ENCODE results near the gene TENM3.
"Not testable (repeated sequence)": the region's sequence is repeated elsewhere in the genome, so short reads cannot be mapped to it uniquely, and the experiment has no call there.

TENM3 gene

GRCh38 chr4:182228991-182229577 is 14.1 kb upstream of the TENM3 start:
- no peak for DNase-seq

GRCh38 chr4:182230256-182230655 is 12.9 kb upstream of the TENM3 start:
- DNase-seq, result no peak

- no peak for DNase-seq
These were observed 12.1 kb upstream of the TENM3 start for GRCh38 chr4:182231080-182231479.

GRCh38 chr4:182231496-182231895 is 11.7 kb upstream of the TENM3 start:
- no peak for DNase-seq

GRCh38 chr4:182233310-182234090 is 9.7 kb upstream of the TENM3 start:
- no peak for DNase-seq

GRCh38 chr4:182235021-182235795 is 8.0 kb upstream of the TENM3 start:
- DNase-seq, result no peak

GRCh38 chr4:182236186-182236585 is 7.0 kb upstream of the TENM3 start:
- no peak for DNase-seq

GRCh38 chr4:182237010-182237409 is 6.2 kb upstream of the TENM3 start:
- not testable (repeated sequence) for DNase-seq

GRCh38 chr4:182238355-182238931 is 4.8 kb upstream of the TENM3 start:
- DNase-seq, result no peak

- DNase-seq, result no peak
These were observed 2.8 kb upstream of the TENM3 start for GRCh38 chr4:182240161-182241130.

- DNase-seq, result not testable (repeated sequence)
These were observed 942 bp upstream of the TENM3 start for GRCh38 chr4:182242260-182242659.

- DNase-seq, result no peak
These were observed 415 bp upstream of the TENM3 start for GRCh38 chr4:182242787-182243186.

- DNase-seq, result no peak
These were observed 1.8 kb downstream of the TENM3 start for GRCh38 chr4:182245041-182245440.

- DNase-seq, result no peak
These were observed 2.5 kb downstream of the TENM3 start for GRCh38 chr4:182245541-182246215.

GRCh38 chr4:182246401-182247205 is 3.4 kb downstream of the TENM3 start:
- no peak for DNase-seq

GRCh38 chr4:182248295-182248694 is 5.1 kb downstream of the TENM3 start:
- DNase-seq, result no peak

GRCh38 chr4:182250446-182250845 is 7.2 kb downstream of the TENM3 start:
- DNase-seq, result no peak

GRCh38 chr4:182251116-182251515 is 7.9 kb downstream of the TENM3 start:
- no peak for DNase-seq

- DNase-seq, result no peak
These were observed 9.0 kb downstream of the TENM3 start for GRCh38 chr4:182252220-182252619.

- DNase-seq, result no peak
These were observed 11.0 kb downstream of the TENM3 start for GRCh38 chr4:182254026-182254780.
